GM21423 (cell line): ENCODE data around the gene DTNBP1.

Experiments
- ATAC-seq: cut with Tn5 transposase; IDR thresholded peaks from one replicate; pipeline ENCODE4 v1.9.1; 2021; ENCODE audit warnings: mild to moderate bottlenecking, moderate library complexity; ENCODE audit not compliant: unreplicated experiment

The DTNBP1 gene

DNA sequence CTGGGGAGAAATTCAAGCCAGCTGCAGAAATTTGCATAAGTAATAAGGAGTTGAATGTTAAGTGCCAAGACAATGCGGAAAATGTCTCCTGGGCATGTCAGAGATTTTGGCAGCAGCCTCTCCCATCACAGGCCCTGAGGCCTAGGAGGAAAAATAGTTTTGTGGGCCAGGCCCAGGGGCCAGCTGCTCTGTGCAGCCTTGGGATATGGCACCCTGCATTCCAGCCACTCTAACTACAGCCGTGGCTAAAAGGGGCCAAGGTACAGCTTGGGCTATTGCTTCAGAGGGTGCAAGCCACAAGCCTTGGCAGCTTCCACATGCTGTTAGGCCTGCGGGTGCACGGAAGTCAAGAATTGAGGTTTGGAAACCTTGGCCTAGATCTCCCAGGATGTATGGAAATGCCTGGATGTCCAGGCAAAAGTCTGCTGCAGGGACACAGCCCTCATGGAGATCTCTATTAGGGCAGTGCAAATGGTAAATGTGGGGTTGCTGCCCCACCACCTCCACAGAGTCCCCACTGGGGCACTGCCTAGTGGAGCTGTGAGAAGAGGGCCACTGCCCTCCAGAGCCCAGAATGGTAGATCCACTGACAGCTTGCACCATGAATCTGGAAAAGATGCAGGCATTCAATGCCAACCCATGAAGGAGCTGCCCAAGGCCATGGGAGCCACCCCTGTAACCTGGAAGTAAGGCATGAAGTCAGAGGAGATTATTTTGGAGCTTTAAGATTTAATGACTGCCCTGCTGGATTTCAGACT, 126.5 kb downstream of the DTNBP1 start:
- no peak for ATAC-seq

DNA sequence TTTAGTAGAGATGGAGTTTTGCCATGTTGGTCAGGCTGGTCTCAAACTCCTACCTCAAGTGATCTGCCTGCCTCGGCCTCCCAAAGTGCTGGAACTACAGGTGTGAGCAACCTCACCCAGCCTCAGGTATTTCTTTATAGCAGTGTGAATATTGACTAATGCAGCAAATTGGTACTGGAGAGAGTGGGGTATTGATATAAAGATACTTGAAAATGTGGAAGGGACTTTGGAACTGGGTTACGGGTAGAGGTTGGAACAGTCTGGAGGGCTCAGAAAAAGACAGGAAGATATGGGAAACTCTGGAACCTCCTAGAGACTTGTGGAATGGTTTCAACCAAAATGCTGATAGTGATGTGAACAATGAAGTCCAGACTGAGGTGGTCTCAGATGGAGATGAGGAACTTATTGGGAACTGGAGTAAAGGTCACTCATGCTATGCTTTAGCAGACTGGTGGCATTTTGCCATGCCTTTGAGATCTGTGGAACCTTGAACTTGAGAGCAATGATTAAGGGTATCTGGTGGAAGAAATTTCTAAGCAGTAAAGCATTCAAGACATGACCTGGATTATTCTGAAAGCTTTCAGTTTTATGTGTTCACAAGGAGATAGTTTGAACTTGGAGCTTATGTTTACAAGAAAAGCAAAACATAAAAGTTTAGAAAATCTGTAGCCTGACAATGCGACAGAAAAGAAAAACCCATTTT, 127.2 kb downstream of the DTNBP1 start:
- no peak for ATAC-seq

- ATAC-seq: no peak
These were observed 127.9 kb downstream of the DTNBP1 start for GRCh38 chr6:15534974-15535373.

GRCh38 chr6:15533379-15534026, 129.3 kb downstream of the DTNBP1 start:
- no peak for ATAC-seq

- no peak for ATAC-seq
These were observed 130.9 kb downstream of the DTNBP1 start for GRCh38 chr6:15531973-15532372.

- no peak for ATAC-seq
These were observed 132.4 kb downstream of the DTNBP1 start for GRCh38 chr6:15530411-15530810.

DNA sequence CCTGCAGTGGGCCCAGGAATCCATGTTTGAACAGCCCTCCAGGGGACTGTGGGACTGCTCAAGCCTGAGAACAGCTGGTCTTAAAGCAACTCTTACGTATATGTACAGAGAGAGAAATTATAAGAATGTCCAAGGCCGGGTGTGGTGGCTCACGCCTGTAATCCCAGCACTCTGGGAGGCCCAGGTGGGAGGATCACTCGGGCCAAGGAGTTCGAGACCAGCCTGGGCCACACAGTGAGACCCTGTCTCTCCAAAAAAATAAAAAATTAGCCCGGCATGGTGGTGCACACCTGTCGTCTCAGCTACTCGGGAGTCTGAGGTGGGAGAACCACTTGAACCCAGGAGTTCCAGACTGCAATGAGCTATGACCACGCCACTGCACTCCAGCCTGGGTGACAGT, 134.0 kb downstream of the DTNBP1 start:
- ATAC-seq: no peak

DNA sequence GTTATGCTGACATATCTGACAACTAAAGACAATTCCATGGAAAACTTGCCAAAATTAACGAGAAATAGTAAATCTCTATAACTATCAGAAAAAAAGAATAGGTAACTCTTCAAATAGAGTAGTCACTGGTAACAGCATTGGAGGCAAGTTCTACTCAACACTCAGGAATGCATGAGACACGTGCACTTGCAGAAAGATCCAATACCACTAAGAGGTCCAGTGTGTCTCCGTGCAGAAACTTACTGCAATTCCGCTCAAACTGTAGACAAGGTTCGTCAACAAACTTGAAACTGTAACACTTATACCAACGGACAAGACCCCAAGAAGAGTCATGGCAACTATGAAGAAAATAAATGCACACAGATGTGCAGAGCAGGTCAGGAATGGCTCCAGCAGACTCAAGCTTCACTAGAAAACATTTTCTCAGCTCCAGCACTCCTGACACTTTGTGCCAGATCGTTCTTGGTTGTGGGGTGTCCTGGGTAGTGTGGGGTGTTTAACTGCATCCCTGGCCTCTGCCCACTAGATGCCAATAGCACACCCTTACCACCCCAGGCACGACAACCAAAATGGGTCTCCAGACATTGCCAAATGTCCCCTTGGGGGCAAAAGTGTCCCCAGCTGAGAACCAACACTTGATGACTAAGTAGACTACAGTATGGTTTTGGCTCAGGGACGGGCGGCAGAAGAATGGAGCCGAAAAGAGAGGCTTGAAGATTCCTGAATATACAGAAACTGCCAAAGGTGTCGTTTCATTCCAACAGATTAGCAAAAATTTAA, 134.8 kb downstream of the DTNBP1 start:
- no peak for ATAC-seq

- ATAC-seq: no peak
These were observed 136.6 kb downstream of the DTNBP1 start for GRCh38 chr6:15526212-15526701.

DNA sequence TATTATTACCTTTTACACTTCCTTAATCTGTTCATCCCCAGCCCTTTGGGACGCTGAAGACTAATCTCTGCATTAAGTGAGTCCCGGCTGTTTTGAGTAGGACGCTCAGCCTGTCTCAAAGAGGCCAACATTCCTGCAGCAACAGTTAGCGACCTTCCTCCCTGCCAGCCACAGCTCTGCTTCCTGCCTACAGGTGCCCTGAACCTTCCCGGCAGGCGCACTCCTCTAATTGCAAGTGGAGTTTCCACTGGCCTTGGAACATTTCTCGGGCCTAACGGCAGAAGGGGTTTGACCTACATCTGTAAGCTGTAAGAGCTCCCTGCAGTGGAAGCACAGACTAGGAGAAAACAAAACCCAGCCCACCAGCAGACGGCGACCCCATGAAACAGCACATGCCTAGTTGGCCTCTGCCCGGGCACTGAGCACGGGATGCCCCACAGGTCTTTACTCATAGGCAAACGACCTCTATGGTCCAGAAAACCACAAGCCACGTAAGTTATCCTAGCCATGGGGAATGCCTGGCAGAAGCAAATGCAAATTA, 137.9 kb downstream of the DTNBP1 start:
- ATAC-seq: no peak

DNA sequence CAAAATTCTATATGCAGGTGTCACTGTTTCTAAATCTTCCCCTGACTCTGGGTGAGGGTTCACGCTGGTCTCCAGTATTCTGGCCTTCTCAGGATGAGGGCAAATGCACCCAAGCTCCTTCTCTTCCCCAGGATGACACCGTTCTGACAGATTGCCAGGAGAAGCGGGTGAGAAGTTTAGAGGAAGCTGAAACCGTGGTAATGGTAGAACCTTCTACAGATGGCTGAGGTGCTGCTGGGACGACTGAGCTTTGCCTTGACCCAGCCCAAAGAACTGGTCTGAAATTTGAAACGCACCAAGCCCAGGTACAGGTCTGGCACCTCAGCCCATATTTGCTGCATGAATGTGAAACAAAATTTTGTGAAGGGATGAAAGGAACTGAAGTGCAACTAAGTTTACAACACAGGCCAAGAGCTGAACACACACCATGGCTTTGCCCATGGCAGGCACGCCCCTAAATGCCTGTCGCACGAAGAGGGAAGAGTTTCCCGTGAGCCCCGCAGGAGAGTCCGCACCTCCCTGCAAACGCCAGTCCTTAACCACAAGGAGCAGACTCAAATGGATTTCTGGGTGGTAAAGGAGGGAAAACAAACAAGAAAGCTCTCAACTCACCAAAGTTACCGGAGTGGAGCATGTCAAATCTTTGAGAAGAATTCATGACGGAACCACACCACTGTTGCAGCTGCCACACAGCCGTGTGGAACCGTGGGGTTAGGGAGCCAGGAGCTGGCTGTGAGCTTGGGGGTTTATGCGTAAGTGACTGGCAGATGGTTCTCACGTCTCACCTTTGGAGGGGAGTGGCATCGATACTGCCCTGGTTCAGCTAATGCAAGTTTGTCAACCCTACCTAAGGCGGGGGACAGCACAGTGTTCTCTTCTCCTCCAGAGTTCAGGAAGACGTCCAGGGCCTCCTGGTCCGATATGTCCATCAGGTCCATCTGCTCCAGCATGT, 138.9 kb downstream of the DTNBP1 start:
- no peak for ATAC-seq

GRCh38 chr6:15522856-15523529, 139.8 kb downstream of the DTNBP1 start:
- ATAC-seq: no peak

- no peak for ATAC-seq
These were observed 140.4 kb downstream of the DTNBP1 start for GRCh38 chr6:15522427-15522826.

DNA sequence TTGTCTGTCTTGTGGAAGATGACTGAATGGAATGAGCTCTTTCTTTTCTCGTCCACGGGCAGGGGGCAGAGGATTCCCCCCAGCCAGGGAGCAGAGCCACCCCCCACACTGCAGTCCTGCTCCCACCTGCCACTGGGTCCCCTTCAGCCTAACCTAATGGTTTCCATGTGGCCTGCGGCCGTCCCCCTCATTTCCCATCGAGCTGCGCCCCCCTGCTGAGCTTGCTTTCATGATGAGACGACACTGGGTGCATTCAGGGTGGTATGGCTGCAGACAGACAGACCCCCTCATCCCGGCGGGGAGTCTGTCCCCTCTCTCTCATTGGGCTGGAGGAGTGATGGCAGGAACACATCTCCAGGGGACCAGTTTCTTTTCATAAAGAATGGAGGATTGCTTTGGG, 140.8 kb downstream of the DTNBP1 start:
- ATAC-seq: no peak

DNA sequence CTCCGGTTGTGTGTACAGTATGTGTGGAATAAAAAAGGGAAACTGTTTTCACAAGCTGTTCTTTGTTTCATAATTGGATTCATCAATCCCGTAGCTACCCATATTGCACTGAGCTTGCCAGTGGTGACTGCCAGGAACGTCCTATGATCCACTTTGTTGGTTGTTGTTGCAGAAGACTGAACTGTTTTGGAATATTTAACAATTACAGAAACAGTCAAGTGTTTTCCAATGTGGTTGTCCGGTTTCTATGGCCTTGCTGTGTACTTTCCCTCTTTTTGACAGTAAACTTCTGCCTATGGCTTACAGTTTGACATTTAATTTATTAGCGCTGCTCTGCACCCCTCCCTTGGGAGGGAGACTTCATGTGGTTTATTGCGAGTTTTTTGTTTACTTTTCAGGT, 141.2 kb downstream of the DTNBP1 start:
- no peak for ATAC-seq

GRCh38 chr6:15520626-15521203, 142.1 kb downstream of the DTNBP1 start:
- no peak for ATAC-seq

DNA sequence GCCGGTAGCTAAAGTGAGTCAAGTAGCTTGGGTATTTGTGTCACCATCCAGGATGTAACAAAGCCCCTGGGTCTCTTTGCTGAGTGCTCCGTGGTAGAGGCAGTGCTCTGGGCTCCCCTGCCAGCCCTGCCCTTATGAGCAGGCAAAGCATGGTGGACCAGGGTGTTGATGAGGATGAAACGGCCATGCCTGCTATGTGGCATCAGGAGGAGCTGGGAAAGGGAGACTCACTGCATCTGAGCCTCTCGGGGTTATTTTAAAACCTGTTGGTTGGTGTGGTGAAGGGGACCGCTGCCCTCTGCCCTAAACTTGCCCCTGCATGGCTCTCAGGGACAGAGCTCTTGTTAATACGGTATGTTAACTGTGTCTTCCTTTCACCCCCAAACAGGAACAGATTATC, 143.1 kb downstream of the DTNBP1 start:
- no peak for ATAC-seq

GRCh38 chr6:15518878-15519277, 143.9 kb downstream of the DTNBP1 start:
- no peak for ATAC-seq

DNA sequence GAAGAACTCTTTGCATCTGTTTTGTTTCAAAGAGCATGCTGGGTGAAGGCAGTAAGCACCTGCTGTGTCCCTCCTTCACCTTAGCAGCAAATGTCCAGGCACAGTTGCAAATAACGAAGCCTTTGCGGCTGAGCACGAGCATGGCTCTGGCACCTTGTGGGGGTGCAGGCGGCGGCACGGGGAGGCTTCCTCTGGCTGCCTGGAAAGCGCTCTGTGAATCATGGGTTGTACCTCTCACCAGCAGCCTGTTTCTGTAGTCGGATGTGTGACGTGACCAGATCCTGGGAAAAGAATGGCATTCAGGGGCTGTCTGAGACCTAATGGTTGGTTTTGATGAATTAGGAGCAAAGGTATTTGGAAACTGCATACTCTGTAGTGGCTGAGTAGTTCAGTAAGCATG, 144.8 kb downstream of the DTNBP1 start:
- ATAC-seq: no peak
